ENCODE results near the gene MOV10L1.

GRCh38 chr22:50067244-50067643, 22.6 kb upstream of the MOV10L1 start:
- TF ChIP-seq CTCF (conservative IDR thresholded peaks at IDR 0.05; ENCODE audit: low read depth in 2 of 2), result no peak
- no peak for TF ChIP-seq EZH2 (IDR thresholded peaks at IDR 0.05; ENCODE audit: low read depth, unreplicated experiment)
- no peak for TF ChIP-seq JUNB (IDR thresholded peaks at IDR 0.05; ENCODE audit: unreplicated experiment)
- no peak for TF ChIP-seq EZH2phosphoT487 (IDR thresholded peaks at IDR 0.05; ENCODE audit: unreplicated experiment)
- no peak for TF ChIP-seq STAT1 (IDR thresholded peaks at IDR 0.05; ENCODE audit: unreplicated experiment)
- no peak for TF ChIP-seq POLR2AphosphoS5 (IDR thresholded peaks at IDR 0.05; ENCODE audit: low read depth)
- TF ChIP-seq REST (IDR thresholded peaks at IDR 0.05; ENCODE audit: unreplicated experiment), result no peak

Measured in GM23338 (cell line).